Osteocyte (in vitro differentiated cells): Measurements from ENCODE around the gene CARMIL1. TPM values are rescaled to one million over a fixed set of nuclear protein-coding genes. Genes with fewer than 3 reads are reported as not detected.

ENCODE experiments used
- DNase-seq: peaks from one replicate; pipeline ENCODE4 v3.0.0; 2021; ENCODE audit warnings: mixed read lengths; ENCODE audit not compliant: unreplicated experiment; ENCODE audit errors: extremely low spot score
- H3K27ac Mint-ChIP-seq: one replicate; pipeline ENCODE4 v1.8.0; 2021; ENCODE audit warnings: mild to moderate bottlenecking, mixed read lengths; ENCODE audit not compliant: unreplicated experiment
- H3K27me3 Mint-ChIP-seq: one replicate; pipeline ENCODE4 v1.8.0; 2021; ENCODE audit warnings: mixed read lengths; ENCODE audit not compliant: unreplicated experiment
- H3K36me3 Mint-ChIP-seq: one replicate; pipeline ENCODE4 v1.8.0; 2021; ENCODE audit warnings: mixed read lengths; ENCODE audit not compliant: unreplicated experiment
- H3K4me1 Mint-ChIP-seq: one replicate; pipeline ENCODE4 v1.8.0; 2021; ENCODE audit warnings: mixed read lengths; ENCODE audit not compliant: unreplicated experiment
- H3K4me3 Mint-ChIP-seq: one replicate; pipeline ENCODE4 v1.8.0; 2021; ENCODE audit warnings: mild to moderate bottlenecking, moderate library complexity, mixed read lengths; ENCODE audit not compliant: unreplicated experiment
- H3K9me3 Mint-ChIP-seq: one replicate; pipeline ENCODE4 v1.8.0; 2021; ENCODE audit warnings: mixed read lengths; ENCODE audit not compliant: unreplicated experiment
- total RNA-seq: library from RNA; stranded (reverse); gene quantifications from 2 replicates; pipeline ENCODE4 v1.2.1, GENCODE V29; 2021
- TF ChIP-seq, protein P1 (sequence below): fragments of 200-600 bp; sonication (generic); IDR thresholded peaks from 2 replicates; pipeline ENCODE4 v1.5.0; 2021; ENCODE audit warnings: antibody characterized with exemption, mild to moderate bottlenecking, moderate library complexity

The CARMIL1 gene
- total RNA-seq, 1 donor from 2014 or later, result 14.9 TPM

DNA sequence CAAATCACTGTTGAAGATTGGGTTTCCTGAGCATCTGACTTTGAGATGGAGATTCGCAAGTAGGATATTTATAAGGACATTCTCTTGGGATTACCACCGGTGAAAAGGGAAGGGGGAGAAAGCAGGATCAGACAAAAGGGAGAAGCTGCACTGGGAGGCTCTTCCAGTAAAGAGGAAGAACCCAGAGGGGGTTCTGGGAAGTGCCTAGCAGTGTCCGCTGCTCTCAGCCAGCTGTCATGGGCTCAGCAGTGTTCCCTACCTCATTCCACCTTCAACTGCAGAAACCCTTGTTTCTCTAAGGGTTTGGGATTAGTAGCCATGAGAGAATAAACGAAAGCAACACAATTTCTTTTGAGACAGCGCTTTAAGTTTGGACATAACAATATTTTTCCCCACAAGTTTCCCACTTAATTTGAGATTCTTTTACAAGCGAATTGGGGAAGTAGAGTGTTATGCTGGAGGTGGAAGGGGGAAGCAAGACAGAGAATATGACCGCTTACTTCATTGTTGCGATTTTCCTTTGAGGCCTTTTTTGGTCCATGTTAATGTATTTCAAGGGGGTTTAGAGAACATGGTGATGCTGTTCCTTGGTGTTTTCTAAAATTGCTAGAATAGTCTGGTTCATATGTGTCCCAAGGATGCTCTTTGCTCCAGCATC, 218.3 kb downstream of the CARMIL1 start:
- peaks cover 13% of the 10 kb centered on the region for H3K4me1 Mint-ChIP-seq
- H3K27ac Mint-ChIP-seq, result no peak overlapping the region

DNA sequence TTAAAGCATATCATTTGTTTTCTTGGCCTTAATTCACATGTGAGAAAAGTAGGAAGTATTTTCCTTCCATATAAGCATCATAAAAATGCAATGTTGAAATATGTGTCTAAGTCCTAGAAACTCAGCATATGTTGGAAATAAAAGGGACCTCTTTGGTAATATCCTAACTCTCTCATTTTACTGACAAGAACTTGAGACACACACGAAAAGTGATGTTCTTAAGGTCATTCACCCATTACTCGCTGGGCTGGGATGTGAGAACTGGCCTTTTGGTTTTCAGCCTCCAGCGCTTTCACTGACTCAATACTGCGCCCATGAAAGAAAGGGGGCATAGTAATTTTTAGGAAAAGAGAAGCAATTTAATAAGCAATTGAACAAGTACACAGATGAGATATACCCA, 219.3 kb downstream of the CARMIL1 start:
- TF ChIP-seq, protein P1, sequence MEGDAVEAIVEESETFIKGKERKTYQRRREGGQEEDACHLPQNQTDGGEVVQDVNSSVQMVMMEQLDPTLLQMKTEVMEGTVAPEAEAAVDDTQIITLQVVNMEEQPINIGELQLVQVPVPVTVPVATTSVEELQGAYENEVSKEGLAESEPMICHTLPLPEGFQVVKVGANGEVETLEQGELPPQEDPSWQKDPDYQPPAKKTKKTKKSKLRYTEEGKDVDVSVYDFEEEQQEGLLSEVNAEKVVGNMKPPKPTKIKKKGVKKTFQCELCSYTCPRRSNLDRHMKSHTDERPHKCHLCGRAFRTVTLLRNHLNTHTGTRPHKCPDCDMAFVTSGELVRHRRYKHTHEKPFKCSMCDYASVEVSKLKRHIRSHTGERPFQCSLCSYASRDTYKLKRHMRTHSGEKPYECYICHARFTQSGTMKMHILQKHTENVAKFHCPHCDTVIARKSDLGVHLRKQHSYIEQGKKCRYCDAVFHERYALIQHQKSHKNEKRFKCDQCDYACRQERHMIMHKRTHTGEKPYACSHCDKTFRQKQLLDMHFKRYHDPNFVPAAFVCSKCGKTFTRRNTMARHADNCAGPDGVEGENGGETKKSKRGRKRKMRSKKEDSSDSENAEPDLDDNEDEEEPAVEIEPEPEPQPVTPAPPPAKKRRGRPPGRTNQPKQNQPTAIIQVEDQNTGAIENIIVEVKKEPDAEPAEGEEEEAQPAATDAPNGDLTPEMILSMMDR, result no peak
- peaks cover 8% of the 10 kb centered on the region for H3K36me3 Mint-ChIP-seq
- no peak for DNase-seq
- H3K27ac Mint-ChIP-seq, result no peak overlapping the region
- H3K9me3 Mint-ChIP-seq, result no peaks in the 10 kb centered on the region
- H3K27me3 Mint-ChIP-seq, result no peaks in the 10 kb centered on the region
- peaks cover 13% of the 10 kb centered on the region for H3K4me1 Mint-ChIP-seq
- no peak overlapping the region for H3K4me3 Mint-ChIP-seq

More for the DNA sequence above, 218.3 kb downstream of the CARMIL1 start:
- H3K4me3 Mint-ChIP-seq, result no peak overlapping the region
- H3K9me3 Mint-ChIP-seq, result no peaks in the 10 kb centered on the region
- no peak for DNase-seq
- TF ChIP-seq, protein P1, result no peak
- no peaks in the 10 kb centered on the region for H3K27me3 Mint-ChIP-seq
- peaks cover 8% of the 10 kb centered on the region for H3K36me3 Mint-ChIP-seq

DNA sequence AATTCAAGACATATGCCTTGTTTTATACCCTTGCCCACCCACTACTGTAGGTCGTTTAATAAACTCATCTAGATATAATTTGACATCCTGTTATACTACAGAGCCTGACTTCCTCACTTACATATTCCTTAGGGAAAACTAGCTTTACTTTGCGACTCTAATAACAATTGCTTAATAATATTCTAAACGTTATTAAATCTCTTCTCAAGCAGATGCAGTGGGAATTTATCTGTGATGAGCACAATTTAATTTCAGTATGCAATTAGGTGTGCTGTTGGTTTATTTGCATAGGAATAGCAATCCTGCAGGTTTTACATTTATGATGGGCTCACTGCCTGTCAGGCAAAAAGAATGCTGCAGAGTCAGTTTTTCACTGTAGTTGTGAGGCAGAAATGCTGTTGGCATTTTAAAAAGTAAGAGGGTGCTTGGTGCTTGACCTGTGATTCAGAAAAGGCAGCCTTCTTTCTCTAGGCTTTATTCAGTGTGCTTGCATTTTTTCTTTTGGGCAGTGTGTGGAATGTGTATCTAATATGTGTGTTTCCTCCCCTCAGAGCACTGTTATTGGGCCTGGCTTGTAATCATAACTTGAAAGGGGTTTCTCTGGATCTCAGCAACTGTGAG, 220.6 kb downstream of the CARMIL1 start:
- peaks cover 13% of the 10 kb centered on the region for H3K4me1 Mint-ChIP-seq
- peaks cover 7% of the 10 kb centered on the region for H3K36me3 Mint-ChIP-seq
- peak overlapping the region; percentile 16 for H3K27ac Mint-ChIP-seq
- no peak overlapping the region for H3K4me3 Mint-ChIP-seq
- H3K27me3 Mint-ChIP-seq, result no peaks in the 10 kb centered on the region
- H3K9me3 Mint-ChIP-seq, result no peaks in the 10 kb centered on the region
- DNase-seq, result no peak
- TF ChIP-seq, protein P1, result no peak

DNA sequence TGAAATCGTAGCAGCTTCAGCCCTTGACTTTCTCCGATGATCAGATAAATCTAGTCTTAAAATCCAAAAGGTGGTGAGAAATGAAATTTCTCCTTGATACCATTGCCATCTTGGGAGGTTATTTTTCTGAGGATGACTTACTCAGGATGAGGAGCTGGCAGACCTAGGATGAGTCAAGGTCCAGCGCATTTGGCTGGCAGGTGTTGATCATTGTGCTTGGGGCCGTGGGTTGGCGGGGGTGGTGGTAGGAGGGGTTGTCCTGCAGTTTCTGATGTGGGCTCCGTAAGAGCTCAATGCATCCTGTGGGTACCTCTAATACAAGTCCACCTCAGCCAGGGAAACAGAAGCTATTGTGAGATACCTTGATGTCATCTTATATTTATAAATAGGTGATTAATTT, 224.5 kb downstream of the CARMIL1 start:
- H3K27ac Mint-ChIP-seq, result no peak overlapping the region
- TF ChIP-seq, protein P1, result no peak

DNA sequence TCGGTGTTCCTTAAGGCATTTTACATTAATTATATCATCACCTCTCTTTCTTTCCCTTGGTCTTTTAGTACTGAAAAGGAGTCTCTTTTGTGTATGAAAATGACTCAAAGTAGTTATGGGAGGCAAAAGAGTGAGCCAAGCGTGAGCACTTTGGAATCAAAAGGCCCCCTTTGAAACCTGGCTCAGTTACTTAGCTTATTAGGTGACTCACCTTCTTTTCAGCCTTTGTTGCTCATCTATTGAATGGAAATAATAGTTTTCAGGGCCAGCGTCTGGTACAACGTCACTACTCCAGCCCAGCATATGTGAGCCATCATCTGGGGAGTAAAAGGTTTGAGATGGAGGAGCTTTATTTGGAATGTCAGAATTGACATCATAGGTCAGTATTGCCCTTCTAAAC, 225.5 kb downstream of the CARMIL1 start:
- Mint-ChIP-seq H3K4me3 (no peak overlapping the region), H3K36me3 (peaks cover 3% of the 10 kb centered on the region), H3K4me1 (peaks cover 7% of the 10 kb centered on the region), H3K27me3 (no peaks in the 10 kb centered on the region), H3K9me3 (no peaks in the 10 kb centered on the region), H3K27ac (no peak overlapping the region)
- TF ChIP-seq, protein P1, result no peak
- DNase-seq, result no peak

More for the DNA sequence above, 224.5 kb downstream of the CARMIL1 start:
- no peaks in the 10 kb centered on the region for H3K27me3 Mint-ChIP-seq
- H3K9me3 Mint-ChIP-seq, result no peaks in the 10 kb centered on the region
- H3K36me3 Mint-ChIP-seq, result peaks cover 3% of the 10 kb centered on the region
- H3K4me1 Mint-ChIP-seq, result peaks cover 13% of the 10 kb centered on the region
- no peak for DNase-seq
- no peak overlapping the region for H3K4me3 Mint-ChIP-seq
